Fibroblast of lung (primary cell): ENCODE measurements around the gene ZNF366.

Source experiments
- CTCF ChIP-seq, 2 donors: IDR thresholded peaks in 1 of 2; conservative IDR thresholded peaks in 1 of 2; 1 replicate in 1 of 2; 2 replicates in 1 of 2; pipeline ENCODE4 v1.5.1; 2011 to 2012; ENCODE audit warnings: low read length in 2 of 2, control low read depth in 1 of 2, inconsistent platforms in 1 of 2, low read depth in 1 of 2, mild to moderate bottlenecking in 1 of 2
- EZH2 ChIP-seq: IDR thresholded peaks from 2 replicates; pipeline ENCODE4 v1.5.1; 2012; ENCODE audit warnings: low read length, control low read depth, mild to moderate bottlenecking; ENCODE audit errors: missing control alignments

- TF ChIP-seq EZH2 (no peak), CTCF (conservative IDR thresholded peaks at IDR 0.05 in 1 of 2, IDR thresholded peaks at IDR 0.05 in 1 of 2; ENCODE audit: low read depth in 1 of 2, low read length in 2 of 2) (no peak)
Measured at GRCh38 chr5:72407541-72407940, 99.7 kb downstream of the ZNF366 start.
